AG10803 (cell line): ENCODE results near the gene GATA5.

ENCODE experiments used
- DNase-seq: peaks from one replicate; pipeline ENCODE4 v3.0.0; 2010; ENCODE audit warnings: low read depth
- H3K4me3 ChIP-seq: 2 replicates; pipeline ENCODE4 v1.5.1; 2011; ENCODE audit warnings: mild to moderate bottlenecking, low read length, control low read depth
- TF ChIP-seq, protein P1 (sequence below): conservative IDR thresholded peaks from 2 replicates; pipeline ENCODE4 v1.5.1; 2011; ENCODE audit warnings: mild to moderate bottlenecking, low read length, control low read depth, inconsistent platforms

GATA5 gene

DNA sequence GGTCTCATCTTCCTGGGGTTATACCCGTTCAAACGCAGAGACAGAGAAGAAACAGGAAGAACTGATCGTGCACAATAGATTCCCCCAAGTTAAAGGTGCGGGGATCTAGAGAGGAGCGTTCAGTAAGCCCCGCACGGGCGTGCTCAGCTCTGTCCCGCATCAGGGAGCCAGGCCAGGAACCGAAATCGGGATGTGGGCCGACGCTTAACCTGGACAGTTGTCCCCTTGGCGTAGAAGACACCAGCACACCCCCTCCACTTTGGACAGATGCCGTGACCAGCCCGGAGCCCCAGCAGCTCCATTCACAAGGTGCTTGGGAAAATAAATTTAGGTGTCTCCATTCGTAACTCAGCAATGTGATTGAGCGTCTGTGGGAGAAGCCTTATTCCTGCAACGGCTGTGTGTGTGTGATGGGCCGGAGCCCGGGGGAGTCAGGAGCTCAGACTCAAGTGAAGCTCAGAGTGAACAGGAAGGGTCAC is 24.0 kb upstream of the GATA5 start:
- no peak for DNase-seq
- TF ChIP-seq, protein P1, sequence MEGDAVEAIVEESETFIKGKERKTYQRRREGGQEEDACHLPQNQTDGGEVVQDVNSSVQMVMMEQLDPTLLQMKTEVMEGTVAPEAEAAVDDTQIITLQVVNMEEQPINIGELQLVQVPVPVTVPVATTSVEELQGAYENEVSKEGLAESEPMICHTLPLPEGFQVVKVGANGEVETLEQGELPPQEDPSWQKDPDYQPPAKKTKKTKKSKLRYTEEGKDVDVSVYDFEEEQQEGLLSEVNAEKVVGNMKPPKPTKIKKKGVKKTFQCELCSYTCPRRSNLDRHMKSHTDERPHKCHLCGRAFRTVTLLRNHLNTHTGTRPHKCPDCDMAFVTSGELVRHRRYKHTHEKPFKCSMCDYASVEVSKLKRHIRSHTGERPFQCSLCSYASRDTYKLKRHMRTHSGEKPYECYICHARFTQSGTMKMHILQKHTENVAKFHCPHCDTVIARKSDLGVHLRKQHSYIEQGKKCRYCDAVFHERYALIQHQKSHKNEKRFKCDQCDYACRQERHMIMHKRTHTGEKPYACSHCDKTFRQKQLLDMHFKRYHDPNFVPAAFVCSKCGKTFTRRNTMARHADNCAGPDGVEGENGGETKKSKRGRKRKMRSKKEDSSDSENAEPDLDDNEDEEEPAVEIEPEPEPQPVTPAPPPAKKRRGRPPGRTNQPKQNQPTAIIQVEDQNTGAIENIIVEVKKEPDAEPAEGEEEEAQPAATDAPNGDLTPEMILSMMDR: no peak

DNA sequence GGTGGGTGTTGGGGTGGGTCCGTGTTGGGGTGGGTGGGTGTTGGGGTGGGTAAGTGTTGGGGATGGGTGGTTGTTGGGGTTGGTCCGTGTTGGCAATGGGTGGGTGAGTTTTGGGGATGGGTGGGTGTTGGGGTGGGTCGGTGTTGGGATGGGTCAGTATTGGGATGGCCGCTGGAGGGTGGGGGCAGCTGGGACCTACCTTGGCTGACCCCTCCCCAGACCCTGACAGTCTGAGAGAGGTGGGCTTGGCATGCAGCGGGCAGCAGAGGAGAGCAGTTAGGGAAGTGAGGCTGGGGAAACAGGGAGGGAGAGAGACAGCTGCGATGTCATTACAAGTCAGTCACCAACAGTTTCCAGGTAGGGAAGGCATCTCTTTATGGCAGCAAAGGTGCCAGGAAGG is 23.1 kb upstream of the GATA5 start:
- no peak overlapping the region for H3K4me3 ChIP-seq
- DNase-seq: no peak
- TF ChIP-seq, protein P1: no peak

More for the DNA sequence above, 24.0 kb upstream of the GATA5 start:
- no peak overlapping the region for H3K4me3 ChIP-seq

DNA sequence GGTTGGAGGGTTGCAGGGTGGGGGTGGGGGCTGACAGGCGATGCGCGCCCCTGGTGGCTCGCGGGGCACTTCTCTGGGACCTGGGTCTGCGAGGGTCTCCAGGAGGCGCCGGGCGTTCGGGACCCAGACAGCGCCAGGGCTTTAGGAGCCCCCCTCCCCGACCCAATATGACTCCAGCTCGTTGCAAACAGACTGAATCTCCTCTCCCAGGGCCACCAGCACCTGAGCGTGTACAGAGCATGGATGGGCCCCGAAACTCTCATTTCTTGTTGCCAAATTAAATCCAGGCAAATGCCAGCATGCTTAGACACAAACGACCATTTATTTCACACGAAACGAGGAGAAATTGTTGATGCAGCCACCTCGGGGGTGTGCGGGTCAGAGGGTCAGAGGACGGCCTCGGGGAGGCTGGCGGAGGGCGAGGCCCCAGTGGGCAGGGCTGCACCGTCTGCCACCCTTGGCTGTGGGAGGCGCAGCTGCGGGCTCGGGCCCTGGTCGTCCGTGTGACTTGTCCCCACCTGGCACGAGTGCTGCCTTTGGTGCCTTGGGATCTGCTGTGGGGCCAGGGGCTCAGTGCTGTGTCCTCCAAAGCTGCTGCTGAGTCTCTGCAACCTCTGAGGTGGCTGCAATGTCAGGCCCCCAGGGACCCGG is 20.9 kb upstream of the GATA5 start:
- H3K4me3 ChIP-seq: no peak overlapping the region
- DNase-seq: no peak
- TF ChIP-seq, protein P1: peak; percentile 29

DNA sequence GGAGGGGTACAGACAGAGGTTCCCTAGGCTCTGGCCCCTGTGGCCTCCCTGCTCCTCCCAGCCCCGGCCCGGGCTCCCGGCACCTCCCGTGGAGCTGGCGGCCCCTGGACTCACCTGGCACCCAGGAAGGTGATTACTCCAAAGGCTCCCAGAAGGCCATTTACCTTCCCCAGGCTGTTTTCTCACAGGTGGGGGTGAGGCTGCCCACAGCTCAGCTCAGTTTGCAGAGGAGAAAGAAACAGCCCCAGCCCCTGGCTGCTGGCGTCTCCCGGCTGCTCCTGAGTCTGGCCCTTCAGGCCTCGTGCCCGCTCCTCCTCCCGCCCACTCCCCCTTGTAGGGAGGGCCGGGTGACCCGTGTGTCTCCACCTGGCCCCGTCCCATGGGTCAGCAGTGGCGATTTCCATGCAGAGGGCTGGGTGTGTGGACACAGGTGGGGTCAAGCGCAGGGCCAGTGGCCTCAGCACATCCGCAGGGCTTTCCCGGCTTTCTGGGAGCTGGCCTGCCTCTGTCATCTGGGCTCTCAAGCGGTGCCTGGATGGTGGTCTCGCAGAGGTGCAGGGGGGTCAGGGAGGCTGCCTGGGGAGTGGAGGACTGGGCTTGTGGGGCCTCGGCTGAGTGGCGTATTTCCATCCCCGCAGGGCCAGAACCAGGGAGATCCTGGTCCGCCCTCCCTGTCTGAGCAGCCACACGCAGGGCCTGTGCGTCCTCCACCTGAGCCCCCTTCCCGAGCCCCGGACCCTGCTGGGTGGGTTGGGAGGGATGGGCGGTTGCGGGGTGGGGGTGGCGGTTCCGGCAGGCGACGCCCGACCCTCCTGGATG is 20.2 kb upstream of the GATA5 start:
- TF ChIP-seq, protein P1: no peak
- no peak for DNase-seq

DNA sequence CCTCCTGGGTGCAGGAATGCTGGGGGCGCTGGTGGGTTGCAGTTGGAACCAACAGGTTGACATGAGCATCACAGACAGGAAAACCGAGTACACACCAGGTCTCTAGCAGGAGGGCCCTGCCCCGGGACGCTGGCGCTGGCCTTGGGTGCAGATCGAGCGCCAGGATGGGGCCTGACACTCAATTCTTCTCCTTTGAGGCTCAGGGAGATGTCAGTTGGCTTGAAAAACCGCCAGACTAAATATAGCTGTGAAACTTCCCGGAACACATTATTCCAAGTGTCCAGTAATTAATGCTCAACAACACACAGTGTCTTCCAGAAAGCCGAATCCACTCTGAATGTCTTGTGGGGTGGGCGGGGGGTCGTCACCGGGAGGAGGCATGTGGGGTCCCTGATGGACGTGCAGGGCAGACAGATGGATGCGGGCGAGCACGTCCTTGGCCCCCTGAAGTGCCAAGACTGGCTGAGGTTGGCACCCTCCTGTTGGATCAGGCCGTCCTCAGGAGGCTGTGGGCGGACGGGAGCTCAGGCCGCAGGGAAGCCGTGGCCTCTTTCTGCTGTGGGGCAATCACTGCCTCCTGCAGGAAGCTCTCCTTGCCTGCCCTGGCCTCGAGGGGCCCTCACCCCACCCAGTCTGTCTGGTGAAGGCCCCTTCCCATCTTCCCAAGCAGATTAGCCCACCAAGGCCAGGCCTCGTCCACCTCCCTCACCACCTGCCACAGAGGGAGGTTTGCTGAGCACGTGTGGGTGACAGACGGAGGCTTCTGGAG is 19.4 kb upstream of the GATA5 start:
- DNase-seq: no peak
- TF ChIP-seq, protein P1: no peak
- H3K4me3 ChIP-seq: no peak overlapping the region

More for the DNA sequence above, 20.2 kb upstream of the GATA5 start:
- H3K4me3 ChIP-seq: no peak overlapping the region

DNA sequence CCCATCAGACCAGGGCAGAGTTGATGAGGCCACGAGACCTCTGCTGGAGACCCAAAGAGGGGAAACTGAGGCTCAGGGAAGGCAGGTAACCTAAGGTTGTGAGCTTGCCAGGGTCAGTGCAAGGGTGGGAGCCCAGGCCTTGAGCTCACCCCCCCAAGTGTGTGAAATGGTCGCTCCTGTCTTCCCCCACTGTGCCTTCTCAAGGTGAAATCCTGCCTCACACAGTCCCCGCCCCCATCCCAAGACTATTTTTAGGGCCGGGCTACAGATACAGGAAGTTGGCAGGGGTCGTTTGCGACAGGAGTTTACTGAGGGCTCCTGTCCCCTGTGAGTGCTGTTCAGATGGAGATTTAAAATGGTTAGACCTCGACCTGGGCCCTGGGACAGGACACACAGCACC is 18.7 kb upstream of the GATA5 start:
- TF ChIP-seq, protein P1: no peak
- DNase-seq: no peak
- no peak overlapping the region for H3K4me3 ChIP-seq
